Stimulated activated CD4-positive, alpha-beta T cell treated with anti-CD3 and anti-CD28 coated beads, Interleukin-1b, Interleukin-23, amount 100 ng/mL, for 1 hour (primary cell): ENCODE results near the gene LIPK.
A peak's percentile ranks its signal among the peaks of the same experiment; 100 is the strongest.
"Not testable (repeated sequence)": the region's sequence is repeated elsewhere in the genome, so short reads cannot be mapped to it uniquely, and the experiment has no call there.

Source experiments
- DNase-seq, 2 donors: peaks; one replicate each; pipeline ENCODE4 v3.0.0-alpha.2; 2020; ENCODE audit warnings: low read depth in 2 of 2

Gene LIPK

DNA sequence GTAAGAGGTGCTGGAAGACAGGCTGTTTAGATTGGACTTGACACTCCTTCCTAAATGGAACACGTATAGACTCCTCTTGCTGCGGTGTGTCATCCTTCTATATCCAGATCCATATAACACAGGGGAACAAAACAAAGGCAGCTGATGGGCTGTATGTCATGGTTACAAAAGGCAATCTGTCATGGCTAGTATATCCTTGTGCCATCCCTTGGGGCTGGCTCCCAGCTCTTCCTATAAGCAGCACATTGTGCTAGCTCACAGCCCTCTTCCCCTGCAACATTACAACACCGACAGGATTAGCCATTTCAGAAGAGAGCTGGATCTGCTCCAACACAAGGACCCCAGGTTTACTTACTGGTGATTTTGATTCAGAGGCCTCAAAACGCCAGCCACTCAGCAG lies 15.3 kb downstream of the LIPK start:
- DNase-seq: no peak

DNA sequence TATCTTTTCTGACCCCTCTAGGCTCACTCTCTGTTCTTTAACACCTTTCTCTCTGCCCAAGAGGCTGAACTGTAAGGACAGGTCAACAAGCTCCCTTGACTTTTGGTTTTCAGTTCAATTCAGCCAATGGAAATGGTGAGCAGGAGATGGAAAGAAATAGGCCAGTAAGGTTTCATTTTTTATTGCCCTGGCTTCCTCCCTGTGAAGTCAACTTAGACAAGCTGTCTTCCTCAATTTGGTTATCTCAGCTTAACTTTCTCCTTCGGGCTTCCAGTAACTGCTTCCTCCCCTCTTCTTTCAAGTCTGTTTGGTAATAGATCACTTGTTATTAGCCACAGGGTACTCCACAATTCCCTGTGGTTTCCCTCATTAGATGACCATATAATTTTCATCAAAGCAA lies 19.7 kb downstream of the LIPK start:
- no peak for DNase-seq

DNA sequence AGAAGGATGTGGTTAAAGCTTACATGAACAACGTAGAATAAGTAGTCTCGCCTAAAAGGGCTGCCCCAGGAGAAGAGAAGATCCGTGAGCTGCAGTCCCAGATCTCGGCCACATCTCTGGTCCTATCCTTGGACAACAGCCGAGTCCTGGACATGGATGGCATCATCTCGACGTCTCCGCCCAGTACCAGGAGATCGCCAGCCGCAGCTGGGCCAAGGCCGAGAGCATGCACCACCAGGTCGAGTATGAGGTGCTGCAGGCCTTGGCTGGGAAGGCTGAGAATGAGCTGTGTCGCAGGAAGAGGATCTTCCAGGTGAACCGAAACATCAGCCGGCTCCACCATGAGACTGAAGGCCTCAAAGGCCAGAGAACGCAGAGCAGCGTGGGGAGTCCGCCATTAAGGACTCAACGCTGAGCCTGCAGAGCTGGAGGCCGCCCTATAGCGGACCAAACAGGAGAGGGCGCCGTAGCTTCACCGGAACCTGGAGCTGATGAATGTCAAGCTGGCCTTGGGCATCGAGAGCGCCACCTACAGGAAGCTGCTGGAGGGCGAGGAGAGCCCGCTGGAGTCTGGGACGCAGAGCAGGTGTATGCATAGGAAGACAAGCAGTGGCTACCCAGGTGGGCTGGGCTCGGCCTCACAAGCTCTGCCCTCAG lies 22.2 kb downstream of the LIPK start:
- peak in 1 of 2 donors; percentile 4 for DNase-seq

DNA sequence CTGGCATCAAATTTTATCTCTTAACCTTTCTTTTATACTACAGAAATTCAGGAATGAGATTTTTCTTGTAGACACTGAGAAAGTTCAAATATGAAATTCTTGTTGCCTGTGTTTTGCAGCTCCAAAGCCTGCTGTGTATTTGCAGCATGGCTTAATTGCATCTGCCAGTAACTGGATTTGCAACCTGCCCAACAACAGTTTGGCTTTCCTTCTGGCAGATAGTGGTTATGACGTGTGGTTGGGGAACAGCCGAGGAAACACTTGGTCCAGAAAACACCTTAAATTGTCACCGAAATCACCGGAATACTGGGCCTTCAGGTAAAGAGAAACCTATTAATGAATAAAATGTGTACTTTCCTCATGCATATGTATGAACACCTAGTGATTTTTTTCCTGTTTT lies 24.8 kb downstream of the LIPK start:
- DNase-seq: no peak

DNA sequence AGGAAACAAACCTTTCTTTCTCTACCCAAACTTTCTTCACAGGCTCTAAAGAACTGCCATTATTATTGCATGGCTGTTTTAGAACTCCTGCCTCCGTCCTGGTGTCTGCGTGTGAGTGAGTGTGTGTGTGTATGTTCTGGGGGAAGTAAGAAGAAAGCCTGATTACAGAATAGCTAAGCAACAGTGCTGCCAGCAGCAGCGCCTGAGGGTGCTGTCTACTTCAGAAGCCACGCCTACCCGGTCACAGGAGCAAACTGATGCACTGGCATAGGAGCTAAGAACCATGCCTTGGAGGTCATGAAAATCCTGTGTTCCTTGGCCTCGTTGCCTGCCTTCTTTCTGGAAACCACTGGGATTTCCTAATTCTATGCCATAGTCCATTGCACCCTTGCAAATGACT lies 25.2 kb downstream of the LIPK start:
- no peak for DNase-seq

DNA sequence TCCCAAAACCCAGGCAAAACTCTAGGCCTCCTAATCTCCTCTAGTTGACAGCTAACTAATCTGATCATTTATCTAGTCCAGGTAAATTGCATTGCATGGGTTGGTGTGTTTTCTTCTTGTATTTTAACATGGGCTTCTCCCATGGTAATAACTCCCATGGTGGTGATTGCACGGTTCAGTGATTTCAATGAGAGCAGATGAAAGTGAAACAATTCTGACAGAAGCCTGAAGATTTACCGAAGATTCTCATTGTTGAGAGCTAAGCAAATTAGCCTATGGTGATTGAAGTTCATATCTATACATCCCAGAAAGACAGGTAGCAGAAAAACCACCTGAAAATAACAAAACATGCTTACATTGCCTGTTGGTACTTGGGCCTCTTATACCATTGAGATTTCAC lies 27.2 kb downstream of the LIPK start:
- no peak for DNase-seq

DNA sequence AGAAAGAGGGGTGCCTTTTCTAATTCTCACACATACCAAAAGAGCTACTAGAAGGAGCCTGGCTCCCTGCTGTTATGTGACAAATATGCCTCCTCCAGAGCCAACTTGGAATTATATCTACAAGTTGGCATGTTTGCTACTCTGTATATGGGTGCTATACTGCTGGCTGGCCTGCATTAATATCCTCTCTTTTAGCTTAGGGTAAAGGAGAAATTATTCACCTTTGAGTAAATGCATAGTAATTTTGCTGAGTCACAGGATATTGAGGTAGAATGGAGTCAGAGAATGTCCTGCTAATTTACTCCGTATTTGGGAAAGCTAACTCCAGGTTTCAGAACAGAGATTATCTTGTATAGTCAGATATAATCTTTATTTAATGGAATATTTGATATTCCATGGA lies 29.6 kb downstream of the LIPK start:
- no peak for DNase-seq

DNA sequence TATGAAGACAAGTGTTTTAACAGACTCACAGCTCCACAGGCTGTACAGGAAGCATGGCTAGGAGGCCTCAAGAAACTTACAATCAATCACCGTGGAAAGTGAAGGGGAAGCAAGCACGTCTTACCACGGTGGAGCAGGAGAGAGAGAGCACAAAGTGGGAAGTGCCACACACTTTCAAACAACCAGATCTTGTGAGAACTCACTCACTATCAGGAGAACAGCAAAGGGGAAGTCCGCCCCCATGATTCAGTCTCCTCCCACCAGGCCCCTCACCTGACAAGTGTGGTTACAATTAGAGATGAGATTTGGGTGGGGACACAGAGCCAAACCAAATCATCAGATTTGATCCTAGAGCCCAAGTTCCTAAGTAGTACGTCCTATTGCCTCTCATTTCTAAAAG lies 35.9 kb downstream of the LIPK start:
- not testable (repeated sequence) for DNase-seq

DNA sequence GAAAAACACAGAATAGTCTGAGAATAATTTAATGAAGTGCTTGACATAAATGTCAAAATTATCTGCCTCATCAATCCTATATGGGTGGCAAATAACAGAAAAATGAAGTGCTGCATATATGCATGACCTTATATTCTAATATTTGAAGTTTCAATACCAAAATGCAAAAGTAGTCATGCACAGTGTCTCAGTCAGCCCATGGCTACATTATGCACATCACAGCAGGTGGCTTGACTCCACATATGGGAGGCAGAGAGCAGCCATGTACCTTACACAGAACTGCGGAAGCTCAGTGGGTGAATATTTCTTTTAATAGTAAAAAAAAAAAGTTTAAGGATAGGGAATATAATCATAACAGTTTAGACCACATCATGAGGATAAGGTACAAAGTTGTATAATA lies 36.4 kb downstream of the LIPK start:
- no peak for DNase-seq

DNA sequence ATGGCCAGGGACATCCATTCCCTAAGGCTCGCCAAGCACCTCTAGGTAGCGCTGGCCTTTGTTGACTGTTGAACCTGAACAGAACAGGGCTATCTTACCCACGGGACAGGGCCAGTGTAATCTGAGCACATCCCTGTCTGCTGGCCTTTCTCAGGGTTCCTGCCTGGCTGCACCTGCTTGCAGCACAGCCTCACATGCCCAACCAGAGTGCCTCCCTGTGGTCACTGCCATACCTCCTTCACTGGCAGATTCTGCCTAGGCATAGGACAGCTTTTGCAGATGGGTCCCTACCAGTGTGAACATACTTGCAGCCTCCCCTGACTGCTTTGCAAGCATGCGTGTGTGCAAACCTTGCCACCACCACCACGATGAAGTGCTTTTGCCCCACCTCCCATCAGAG lies 38.0 kb downstream of the LIPK start:
- DNase-seq: no peak

DNA sequence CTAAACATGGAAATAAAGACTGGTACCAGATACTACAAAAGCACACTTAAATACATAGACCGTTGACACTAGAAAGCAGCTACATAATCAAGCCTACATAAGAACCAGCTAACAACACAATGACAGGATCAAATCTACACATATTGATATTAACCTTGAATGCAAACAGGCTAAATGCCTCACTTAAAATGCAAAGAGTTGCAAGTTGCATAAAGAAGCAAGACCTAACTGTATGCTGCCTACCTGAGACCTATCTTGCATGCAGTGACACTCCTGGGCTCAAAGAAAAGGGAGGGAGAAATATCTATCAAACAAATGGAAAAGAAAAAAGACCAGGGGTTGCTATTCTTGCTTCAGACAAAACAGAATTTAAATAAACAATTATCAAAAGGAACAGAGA lies 39.6 kb downstream of the LIPK start:
- DNase-seq: no peak

DNA sequence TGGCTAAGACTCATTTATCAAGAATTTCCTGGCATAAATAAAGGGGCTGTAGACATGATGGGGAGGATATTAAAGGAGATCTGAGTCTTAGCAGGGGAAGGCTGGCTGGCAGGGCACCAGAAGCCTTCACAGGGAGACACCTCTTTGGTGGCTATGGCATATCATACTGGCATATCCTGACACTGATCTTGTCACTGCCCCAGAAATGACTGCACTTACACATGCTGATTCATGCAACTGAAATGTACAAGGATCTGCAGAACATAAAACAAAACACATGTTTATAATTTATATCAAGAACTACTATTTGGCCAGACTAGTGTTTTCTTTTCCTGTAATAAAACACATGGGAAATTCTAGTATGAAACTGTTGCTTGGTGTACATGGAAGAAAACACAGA lies 48.2 kb downstream of the LIPK start:
- no peak for DNase-seq

DNA sequence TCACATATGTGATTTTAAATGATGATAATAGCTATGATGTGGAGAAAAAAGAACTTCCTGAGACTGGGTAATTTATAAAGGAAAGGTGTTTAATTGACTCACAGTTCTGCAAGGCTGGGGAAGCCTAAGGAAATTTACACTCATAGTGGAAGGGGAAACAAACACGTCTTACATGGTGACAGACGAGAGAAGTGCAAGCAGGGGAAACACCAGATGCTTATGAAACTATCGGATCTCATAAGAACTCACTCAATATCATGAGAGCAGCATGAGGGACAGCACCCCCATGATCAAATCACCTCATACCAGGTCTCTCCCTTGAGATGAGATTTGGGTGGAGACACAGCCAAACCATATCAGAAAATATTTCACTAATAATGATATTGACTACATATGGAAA lies 49.7 kb downstream of the LIPK start:
- no peak for DNase-seq

DNA sequence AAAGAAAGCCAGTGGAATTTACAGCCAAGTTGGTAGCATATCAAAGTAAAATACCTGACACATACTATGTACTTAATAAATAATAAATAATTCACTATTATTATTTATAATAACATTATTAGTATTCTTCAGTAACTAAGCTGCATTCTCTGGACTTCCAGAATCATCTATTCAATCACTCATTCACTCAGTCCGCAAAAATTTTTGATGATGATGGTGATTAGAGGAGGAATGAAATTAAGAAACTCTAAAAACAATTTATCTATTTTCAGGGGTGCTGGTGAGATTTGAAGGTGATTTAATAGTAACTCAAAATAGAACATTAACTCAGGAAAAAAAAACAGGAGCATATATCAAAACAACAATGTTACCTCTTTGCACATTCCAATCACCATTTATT lies 50.6 kb downstream of the LIPK start:
- no peak for DNase-seq

DNA sequence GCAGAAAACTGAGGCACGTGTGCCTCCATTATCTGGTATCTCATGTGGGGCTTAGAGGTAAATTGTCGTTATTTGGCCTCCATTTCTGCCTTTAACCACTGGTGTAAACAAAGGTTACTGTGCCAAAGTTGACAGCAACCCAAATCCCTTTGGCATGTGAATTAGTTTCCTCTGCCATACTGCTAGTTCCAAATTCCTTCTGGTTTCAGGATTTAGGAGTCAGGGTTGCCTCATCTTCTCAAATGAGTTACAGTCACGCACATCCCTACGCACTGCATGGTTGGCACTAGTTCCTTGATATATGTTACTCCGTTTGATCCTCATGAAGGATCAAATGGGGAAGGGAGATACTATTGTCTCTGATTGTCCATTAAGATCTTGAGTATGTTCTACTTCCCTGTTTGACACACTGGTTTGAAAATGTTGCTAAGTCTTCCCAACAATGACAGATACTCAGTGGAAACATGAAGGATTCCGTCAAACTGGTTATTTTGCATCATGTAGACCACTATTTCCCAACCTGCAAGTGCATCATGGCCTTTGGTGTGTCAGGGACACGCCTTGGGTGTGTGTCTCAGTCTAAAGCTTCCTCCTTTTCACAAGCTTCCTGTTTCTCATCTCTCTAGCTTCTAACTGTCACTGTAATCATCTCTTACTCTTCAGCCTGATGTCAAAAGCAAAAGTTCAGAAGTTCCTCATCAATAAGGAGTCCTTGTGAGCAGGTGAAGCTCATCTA lies 53.5 kb downstream of the LIPK start, which contains the start of gene LIPN:
Gene LIPN (plus strand): TSS at position 655 of the 736 bp plus-strand sequence. CDS start 1,386 bp downstream, outside the sequence.
- no peak for DNase-seq

DNA sequence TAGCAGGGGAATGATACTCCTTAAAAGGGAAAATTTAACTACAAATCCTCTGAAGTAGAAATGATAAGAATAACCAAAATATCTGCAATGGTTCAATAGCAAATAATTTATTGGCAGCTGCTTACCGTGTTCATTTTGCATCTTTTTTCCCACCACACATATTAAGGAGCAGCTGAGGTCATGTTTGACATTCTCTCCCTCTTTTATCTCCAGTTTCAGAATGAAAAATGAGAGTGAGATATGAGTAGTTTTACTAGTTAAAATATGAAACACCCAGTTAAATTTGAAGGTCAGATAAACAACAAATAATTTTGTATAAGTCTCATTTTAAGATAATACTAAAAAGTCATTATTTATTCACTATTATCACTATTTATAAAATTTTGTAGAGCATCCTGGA lies 56.9 kb downstream of the LIPK start:
- DNase-seq: no peak

DNA sequence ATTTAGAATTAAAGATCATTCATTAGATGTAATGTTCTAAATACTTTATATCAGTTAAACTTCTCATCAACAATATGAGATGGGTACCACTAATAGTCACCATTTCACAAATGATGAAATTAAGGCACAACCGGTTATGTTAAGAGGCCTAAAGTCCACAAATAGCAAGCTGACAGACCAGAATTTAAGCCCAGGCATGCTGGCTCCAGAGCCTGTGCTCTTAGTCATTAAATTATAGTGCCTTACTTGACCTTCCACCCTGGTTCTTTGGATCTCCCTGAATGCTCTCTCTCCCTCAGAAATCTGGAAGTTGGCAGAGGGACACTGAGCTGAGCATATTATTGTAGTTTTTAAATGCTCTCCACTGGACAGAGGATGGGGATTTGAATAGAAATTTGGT lies 57.4 kb downstream of the LIPK start:
- DNase-seq: no peak

DNA sequence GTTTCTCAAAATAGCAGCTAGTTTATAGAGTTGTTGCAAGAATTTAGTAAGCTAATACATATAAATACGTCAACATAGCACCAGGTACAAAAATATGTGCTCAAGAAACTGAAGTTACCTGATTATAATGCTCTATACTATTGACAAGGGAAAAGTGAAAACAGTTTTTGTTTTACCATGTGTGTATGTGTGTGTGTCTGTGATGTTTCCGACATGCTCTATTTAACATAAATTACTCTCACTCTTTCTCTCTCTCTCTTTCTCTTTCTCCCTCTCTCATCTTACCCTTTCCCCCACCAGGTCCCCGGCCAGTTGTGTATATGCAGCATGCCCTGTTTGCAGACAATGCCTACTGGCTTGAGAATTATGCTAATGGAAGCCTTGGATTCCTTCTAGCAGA lies 58.1 kb downstream of the LIPK start:
- DNase-seq: no peak

DNA sequence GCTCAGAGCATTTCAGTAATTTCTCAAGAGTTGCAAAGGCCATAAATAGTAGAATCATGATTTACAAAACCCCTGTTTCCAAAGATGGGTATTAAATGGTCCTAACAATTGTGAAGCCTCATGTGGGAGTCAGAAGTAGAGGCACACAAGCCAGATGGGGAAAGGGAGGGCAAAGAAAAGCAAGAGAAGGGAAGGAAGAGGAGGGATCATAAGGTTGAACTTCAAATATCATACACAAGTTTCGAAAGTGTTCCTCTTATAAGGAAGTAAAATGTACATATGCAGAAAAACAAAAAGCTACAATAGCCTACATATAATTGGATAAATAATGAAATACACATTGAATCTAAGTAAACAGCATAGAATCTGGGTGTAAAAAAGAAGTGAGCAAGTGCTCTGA lies 59.8 kb downstream of the LIPK start:
- no peak for DNase-seq

DNA sequence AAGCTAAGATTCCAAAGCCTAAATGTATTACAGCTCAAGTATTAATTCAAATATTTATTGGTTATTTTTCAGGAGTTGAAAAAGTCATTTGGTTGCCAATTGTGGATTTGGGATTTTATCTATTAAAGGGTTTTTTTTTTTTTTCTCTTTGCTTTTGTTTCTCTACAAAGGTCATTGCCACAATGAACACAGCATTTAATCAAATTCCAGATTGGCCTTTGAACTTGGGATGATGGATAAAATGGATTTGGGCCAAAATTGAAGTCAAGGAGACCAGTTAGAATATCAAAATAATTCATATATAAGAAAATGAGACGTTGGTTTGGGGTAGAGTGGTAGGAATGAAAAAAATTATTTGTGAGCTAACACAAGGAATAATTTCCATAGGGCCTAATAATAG lies 63.3 kb downstream of the LIPK start:
- DNase-seq: no peak

DNA sequence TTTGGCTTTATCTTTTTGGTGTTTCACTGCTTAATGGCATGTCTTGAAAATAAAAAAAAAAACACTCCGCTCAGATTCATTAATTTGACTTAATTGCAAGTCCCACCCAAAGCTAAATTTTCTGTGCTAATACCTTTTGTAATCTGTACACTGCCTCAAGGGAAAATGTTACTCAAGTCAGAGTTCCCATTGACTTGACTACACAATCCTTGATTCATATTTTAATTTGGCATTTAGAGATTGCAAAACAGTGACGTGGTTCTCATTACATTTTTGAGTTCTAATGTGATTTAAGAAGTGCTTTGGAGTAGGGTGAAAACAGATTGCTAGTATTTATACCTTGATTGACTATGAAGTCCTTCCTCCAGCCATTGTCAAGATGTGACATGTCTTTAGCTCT lies 75.2 kb downstream of the LIPK start:
- no peak for DNase-seq

DNA sequence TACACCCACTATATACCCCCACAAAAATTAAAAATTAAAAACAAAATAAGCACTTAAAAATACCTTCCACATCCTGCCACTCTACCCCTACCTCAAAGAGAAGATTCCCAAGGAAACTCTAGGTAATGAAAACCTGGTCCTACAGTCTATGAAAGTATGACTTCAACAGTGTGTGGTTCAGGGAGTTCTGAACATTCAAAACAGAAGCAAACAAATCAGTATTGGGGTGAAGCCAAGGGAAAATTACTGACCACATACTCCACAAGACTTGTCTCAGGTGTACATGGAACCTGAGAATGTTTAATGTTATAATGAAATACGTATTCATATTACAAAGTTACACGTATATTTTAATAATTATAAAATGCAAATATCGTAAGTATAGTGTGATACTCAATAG lies 76.2 kb downstream of the LIPK start:
- no peak for DNase-seq

DNA sequence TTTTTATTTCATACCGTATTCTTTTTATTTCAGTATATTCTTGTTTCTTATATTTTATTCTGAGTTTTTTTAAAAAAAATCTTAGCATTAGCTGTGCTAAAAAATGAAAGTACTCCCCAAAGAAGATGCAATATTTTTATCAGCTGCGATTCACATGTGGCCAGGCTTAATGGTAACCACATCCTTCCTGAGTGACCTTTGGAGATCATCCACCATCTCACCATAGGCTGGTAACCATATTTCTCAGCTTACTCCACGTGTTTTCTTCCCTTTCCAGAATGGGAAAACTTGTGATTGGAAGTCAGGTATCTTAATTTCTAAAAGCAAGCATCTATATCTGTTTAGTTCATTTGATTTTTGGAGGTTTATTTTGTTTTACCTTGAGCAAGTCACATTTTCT lies 77.7 kb downstream of the LIPK start:
- DNase-seq: no peak
